Measurements from ENCODE around the gene ZNF846.

Gene ZNF846

DNA sequence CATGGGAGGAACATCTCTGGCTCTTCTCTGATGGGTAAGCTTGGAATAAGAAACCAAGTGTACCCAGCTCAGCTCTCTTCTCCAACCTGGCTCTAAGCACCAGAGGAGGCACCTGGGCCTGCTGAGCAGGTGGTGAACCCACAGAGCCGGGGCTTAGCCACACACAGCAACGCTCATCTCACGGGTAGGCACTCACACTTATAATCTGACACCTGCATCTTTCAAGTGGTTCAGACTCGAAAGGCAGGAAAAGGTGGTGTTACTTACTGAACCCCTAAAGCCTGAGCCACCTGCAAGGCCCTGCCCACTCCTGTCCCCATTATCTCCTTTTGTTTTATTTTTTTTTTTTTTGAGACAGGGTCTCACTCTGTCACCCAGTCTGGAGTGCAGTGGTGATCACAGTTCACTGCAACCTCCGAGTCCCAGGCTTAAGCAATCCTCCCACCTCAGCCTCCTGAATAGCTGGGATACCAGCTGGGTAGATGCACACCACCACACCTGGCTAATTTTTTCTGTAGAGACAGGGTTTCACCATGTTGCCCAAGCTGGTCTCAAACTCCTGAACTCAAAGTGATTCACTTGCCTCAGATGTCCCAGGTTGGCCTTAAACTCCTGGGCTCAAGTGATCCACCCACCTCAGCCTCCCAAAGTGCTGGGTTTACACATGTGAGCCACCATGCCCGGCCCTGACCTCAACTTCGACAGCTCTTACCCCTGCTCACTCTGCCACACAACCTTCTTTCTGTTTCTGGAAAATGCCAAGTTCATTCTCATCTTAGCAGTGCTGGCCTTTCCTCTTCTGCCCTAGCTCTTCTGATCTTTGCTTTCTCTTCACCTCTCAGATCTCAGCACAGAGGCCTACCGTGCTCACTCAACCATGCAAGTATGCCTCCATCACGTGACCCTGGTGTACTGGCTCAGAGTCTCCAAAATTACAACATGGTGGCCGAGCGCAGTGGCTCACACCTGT lies 40.6 kb upstream of the ZNF846 start:
- Histone ChIP-seq H3K36me3 (ENCODE audit: low read length) (no peaks in the 10 kb centered on the region; the same call in 1 of the 2 replicates), H3F3A (ENCODE audit: insufficient read depth) (no peaks in the 10 kb centered on the region), H3K9me3 (ENCODE audit: insufficient read depth, low read length) (no peaks in the 10 kb centered on the region), H3K79me2 (ENCODE audit: insufficient read depth, low read length) (peaks cover 3% of the 10 kb centered on the region; the same call in 1 of the 2 replicates), H3K27me3 (ENCODE audit: low read length) (no peaks in the 10 kb centered on the region), H4K20me1 (ENCODE audit: low read depth, low read length) (no peaks in the 10 kb centered on the region), H3K9ac (ENCODE audit: low read length) (no peak overlapping the region), H3K4me2 (ENCODE audit: low read depth, low read length, poor library complexity, severe bottlenecking) (no peak overlapping the region), H3K27ac (ENCODE audit: low read depth, low read length) (no peak overlapping the region), H3K4me3 (ENCODE audit: insufficient read depth, low read length, poor library complexity, severe bottlenecking) (no peak overlapping the region), H2AFZ (ENCODE audit: low read depth, low read length, severe bottlenecking) (no peak overlapping the region), H3K9me2 (replicated peaks; ENCODE audit: insufficient read depth, low read length) (no peaks in the 10 kb centered on the region)
- no peak for TF ChIP-seq EZH2phosphoT487 (conservative IDR thresholded peaks at IDR 0.05; ENCODE audit: low read length)
- TF ChIP-seq, protein P1, sequence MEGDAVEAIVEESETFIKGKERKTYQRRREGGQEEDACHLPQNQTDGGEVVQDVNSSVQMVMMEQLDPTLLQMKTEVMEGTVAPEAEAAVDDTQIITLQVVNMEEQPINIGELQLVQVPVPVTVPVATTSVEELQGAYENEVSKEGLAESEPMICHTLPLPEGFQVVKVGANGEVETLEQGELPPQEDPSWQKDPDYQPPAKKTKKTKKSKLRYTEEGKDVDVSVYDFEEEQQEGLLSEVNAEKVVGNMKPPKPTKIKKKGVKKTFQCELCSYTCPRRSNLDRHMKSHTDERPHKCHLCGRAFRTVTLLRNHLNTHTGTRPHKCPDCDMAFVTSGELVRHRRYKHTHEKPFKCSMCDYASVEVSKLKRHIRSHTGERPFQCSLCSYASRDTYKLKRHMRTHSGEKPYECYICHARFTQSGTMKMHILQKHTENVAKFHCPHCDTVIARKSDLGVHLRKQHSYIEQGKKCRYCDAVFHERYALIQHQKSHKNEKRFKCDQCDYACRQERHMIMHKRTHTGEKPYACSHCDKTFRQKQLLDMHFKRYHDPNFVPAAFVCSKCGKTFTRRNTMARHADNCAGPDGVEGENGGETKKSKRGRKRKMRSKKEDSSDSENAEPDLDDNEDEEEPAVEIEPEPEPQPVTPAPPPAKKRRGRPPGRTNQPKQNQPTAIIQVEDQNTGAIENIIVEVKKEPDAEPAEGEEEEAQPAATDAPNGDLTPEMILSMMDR (IDR thresholded peaks at IDR 0.05; ENCODE audit: insufficient read depth, low read length, poor library complexity, severe bottlenecking) = no peak

DNA sequence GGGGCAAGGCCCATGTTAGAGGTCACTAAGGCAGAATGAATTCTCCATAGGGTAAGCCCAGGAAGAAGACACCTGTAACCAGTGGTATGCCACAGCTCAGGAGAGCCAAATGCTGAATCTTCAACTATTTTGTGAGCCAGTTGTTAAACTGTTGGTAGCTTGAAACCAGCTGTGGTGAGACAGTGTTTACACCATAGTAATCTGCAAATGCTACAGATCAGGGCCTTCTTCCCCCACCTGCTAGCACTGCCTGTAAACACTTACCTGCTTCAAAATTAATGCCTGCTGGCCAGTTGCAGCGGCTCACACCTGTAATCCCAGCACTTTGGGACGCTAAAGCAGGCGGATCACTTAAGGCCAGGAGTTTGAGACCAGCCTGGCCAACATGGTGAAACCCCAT lies 38.3 kb upstream of the ZNF846 start:
- Histone ChIP-seq H3F3A (ENCODE audit: insufficient read depth) (no peaks in the 10 kb centered on the region), H3K27me3 (ENCODE audit: low read length) (no peaks in the 10 kb centered on the region), H3K9ac (ENCODE audit: low read length) (no peak overlapping the region), H3K79me2 (ENCODE audit: insufficient read depth, low read length) (no peaks in the 10 kb centered on the region), H3K36me3 (ENCODE audit: low read length) (no peaks in the 10 kb centered on the region; the same call in 1 of the 2 replicates), H3K9me2 (replicated peaks; ENCODE audit: insufficient read depth, low read length) (no peaks in the 10 kb centered on the region), H3K4me2 (ENCODE audit: low read depth, low read length, poor library complexity, severe bottlenecking) (no peak overlapping the region), H3K4me3 (ENCODE audit: insufficient read depth, low read length, poor library complexity, severe bottlenecking) (no peak overlapping the region), H3K27ac (ENCODE audit: low read depth, low read length) (no peak overlapping the region), H2AFZ (ENCODE audit: low read depth, low read length, severe bottlenecking) (no peak overlapping the region), H4K20me1 (ENCODE audit: low read depth, low read length) (no peaks in the 10 kb centered on the region), H3K9me3 (ENCODE audit: insufficient read depth, low read length) (no peaks in the 10 kb centered on the region)
- TF ChIP-seq, protein P1 (IDR thresholded peaks at IDR 0.05; ENCODE audit: insufficient read depth, low read length, poor library complexity, severe bottlenecking) = no peak
- TF ChIP-seq EZH2phosphoT487 (conservative IDR thresholded peaks at IDR 0.05; ENCODE audit: low read length) = no peak

DNA sequence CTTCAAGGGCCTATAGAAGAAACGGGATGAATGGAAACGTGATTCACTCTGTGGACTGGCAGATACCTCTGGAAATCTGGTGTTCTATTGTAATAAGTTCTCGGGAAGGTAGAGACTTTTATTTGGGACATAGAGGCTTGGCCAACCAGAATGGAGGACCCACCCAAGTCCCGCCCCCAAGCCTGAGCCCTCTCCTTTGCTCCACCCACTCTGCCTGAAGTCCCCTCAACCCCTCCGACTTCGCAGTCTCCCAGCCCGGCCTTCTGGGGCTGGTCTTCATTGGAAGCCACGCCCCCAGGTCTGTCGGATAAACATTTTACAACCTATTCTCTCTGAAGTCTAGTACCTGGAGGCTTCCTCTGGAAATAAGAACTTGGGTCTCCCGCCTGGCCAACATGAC lies 33.4 kb upstream of the ZNF846 start:
- no peaks in the 10 kb centered on the region for H3K9me2 ChIP-seq (replicated peaks; ENCODE audit: insufficient read depth, low read length)
- H3K27me3 ChIP-seq (ENCODE audit: low read length) = no peaks in the 10 kb centered on the region
- H3K36me3 ChIP-seq (ENCODE audit: low read length) = no peaks in the 10 kb centered on the region
- no peak for TF ChIP-seq EZH2phosphoT487 (conservative IDR thresholded peaks at IDR 0.05; ENCODE audit: low read length)
- TF ChIP-seq, protein P1 (IDR thresholded peaks at IDR 0.05; ENCODE audit: insufficient read depth, low read length, poor library complexity, severe bottlenecking) = no peak
- H2AFZ ChIP-seq (ENCODE audit: low read depth, low read length, severe bottlenecking) = no peak overlapping the region
- H3F3A ChIP-seq (ENCODE audit: insufficient read depth) = 0 out of 2 replicates have a peak, but pooled peaks cover 3% of the 10 kb centered on the region
- no peak overlapping the region for H3K9ac ChIP-seq (ENCODE audit: low read length)
- no peak overlapping the region for H3K4me3 ChIP-seq (ENCODE audit: insufficient read depth, low read length, poor library complexity, severe bottlenecking)
- no peaks in the 10 kb centered on the region for H3K79me2 ChIP-seq (ENCODE audit: insufficient read depth, low read length)
- no peaks in the 10 kb centered on the region for H4K20me1 ChIP-seq (ENCODE audit: low read depth, low read length)
- H3K9me3 ChIP-seq (ENCODE audit: insufficient read depth, low read length) = no peaks in the 10 kb centered on the region
- no peak overlapping the region for H3K27ac ChIP-seq (ENCODE audit: low read depth, low read length)
- no peak overlapping the region for H3K4me2 ChIP-seq (ENCODE audit: low read depth, low read length, poor library complexity, severe bottlenecking)

Data from SU-DHL-6 (cell line).